Esophagus muscularis mucosa (tissue), 4 donors: ENCODE results near the gene JSRP1.

Experiments used
- CTCF ChIP-seq, 3 experiments: fragments of 200-600 bp in 2 of 3; fragments of 450-650 bp in 1 of 3; sonication (generic) in 2 of 3; IDR thresholded peaks; one replicate each; pipeline ENCODE4 v1.5.1; 2017 to 2019; ENCODE audit warnings: antibody characterized with exemption in 3 of 3, mild to moderate bottlenecking in 2 of 3, moderate library complexity in 1 of 3
- EP300 ChIP-seq: sonication (generic); formaldehyde crosslinking; IDR thresholded peaks from one replicate; pipeline ENCODE4 v1.6.1; 2017; ENCODE audit warnings: antibody characterized with exemption
- POLR2AphosphoS5 ChIP-seq, 2 donors: sonication (generic); formaldehyde crosslinking; IDR thresholded peaks; one replicate each; pipeline ENCODE4 v1.6.1; 2017; ENCODE audit warnings: antibody characterized with exemption in 2 of 2

- TF ChIP-seq CTCF (IDR thresholded peaks at IDR 0.05) = no peak
- TF ChIP-seq EP300 = no peak
- no peak for TF ChIP-seq POLR2AphosphoS5 (IDR thresholded peaks at IDR 0.05)
Observed at GRCh38 chr19:2230807-2231533, 25.2 kb downstream of the JSRP1 start.
